NCI-H128 (cell line): Measurements from ENCODE around the gene COL21A1.

Experiments used
- DNase-seq: peaks from one replicate; lab custom pipeline; 2025; ENCODE audit not compliant: unreplicated experiment; lab: John Stamatoyannopoulos, UW

Gene COL21A1

DNA sequence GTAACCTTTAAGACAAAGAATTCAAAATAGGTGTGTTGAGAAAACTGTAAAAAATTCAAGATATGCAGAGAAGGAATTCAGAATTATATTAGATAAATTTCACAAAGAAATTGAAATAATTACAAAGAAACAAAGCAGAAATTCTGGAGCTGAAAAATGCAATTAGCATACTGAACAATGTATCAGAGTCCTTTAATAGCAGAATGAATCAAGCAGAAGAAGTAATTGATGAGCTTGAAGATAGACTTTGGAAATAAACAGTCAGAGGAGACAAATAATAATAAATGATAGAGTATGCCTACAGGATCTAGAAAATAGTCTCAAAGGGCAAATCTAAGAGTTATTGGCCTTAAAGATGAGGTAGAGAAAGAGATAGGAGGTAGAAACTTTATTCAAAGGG lies 131.7 kb downstream of the COL21A1 start:
- no peak for DNase-seq

DNA sequence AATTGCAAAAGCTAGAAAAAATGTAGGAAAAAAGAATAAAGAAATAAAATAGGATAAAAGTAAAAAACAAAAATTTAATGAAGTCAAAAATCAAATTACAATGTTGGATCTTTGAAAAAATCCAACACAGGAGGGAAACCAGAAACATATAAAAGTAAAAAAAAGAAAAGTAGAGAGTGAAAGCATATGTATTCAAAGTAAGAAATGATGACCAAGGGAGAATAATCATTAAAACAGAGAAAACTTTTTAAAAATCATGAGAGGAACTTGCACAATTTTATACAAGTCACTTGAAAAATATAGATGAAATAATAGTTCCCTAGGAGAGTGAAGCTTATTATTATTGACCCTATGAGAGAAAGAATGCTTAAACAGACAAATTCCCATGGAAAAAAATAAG lies 138.2 kb downstream of the COL21A1 start:
- no peak for DNase-seq

DNA sequence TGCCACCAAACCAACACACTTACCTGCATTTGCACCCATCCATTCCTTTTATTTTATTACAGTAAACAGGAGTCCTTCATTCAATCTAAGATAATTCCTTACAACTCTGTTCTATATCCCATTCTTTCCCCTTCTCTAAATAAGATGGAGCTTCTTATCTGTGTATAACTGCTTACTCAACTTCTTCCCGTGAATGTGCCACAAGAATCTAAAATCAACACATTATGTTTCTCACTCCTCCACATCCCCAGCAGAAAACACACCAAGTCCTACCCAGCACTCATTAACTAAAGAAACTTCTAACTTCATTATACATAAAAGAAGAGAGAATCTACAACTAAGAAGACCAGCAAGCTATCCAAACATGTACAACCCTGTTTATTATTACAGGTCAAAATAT lies 141.1 kb downstream of the COL21A1 start:
- DNase-seq = no peak

DNA sequence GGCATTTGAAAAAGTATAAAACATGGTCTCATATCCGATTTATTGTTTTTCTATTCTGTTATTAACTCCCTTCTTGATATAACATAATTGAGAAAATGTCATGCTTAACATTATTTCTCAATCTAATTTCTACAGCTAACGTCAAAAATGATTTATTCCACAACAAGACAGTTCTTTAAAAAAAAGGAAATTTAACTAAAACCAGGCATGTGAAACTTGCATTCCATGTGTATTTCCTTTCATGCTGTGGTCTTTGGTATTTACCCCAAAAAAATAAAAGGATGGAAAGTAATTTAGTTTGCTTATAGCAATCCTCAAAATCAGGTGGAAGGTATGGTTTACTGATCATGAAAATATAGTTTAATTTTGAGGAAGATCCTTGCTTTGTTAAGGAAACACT lies 142.8 kb downstream of the COL21A1 start:
- DNase-seq = no peak

DNA sequence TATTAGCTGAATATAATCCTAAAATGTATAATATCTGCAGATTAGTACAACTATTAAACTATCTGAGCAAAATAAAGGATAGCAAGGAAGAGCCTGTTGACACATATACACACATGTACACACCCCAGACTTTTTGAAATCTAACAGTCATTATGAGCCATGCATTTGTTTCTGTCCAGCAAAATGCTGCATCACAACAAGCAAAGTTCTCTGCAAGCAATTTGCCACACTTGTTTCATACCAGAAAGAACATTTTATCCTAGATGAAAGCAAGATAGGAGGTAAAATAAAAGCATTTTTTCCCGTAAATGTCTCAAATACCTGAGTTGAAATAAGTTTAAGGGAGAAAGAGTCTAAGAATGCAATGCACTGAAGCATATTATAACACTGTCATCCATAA lies 145.2 kb downstream of the COL21A1 start:
- no peak for DNase-seq

DNA sequence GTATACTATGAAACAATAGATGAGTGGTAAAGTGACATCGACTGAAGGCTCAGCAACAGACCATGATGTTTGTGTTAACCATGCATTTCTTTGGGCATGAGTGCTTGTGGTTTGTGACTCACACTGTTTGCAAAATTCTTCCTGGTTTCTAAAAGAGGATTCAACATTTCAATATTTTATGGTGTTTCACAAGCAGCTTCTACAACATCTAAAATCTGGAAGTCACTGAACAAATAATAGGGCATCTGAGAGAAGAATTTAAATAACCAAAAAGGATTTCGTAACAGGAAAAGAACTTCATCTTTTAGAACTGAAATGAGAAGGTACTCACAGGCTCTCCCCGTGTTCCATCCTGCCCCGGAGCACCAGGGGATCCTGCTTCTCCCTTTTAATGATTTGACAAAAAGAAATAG lies 146.2 kb downstream of the COL21A1 start:
- DNase-seq = no peak

DNA sequence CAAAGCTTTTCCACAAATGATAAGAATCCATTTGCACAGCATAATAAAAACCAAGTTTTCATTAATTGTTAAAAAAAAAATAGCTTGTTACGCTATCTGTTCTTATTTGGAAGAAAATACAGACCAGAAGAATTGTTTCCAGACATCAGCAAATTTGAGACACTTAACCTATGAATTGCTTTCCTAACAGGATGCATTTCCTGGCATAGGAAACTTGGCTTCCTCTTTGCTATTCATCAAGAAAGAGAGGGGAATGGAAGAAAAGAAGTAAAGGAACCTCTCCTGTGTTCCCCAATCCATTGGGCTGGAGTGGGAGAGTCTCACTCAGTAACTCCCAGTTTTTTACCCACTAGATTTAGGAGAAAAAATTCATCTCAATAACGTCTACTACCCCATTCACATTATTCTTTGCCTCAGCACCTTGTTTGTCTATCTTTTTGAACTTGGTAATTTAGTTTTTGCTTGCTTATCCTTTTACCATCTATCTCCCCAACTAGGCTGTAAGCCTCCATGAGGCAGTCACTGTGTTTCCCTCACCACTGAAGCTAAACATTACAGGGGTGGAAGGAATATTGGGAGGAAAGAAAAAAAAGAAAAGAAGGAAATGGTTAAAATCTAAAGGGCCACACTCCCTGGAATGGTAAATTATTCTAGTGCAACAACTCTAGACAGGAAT lies 150.3 kb downstream of the COL21A1 start:
- DNase-seq = no peak

DNA sequence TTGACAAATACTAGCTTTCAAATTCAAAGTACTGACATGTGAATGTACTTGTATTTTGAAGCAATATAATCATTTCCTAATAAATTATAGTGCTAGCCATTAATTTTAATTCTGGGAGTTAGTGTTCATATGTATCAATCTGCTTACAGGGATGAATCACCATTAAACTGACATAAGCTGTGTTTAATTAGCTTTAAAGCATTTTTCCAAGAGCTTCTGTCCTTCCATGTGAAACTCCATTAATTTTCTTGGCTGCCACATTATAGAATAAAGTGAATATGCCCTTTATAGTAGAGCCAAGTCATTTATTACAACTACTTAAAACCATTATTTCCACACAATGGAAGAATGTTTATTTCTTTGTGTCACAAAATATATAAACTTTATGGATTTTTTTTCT lies 150.8 kb downstream of the COL21A1 start:
- no peak for DNase-seq

DNA sequence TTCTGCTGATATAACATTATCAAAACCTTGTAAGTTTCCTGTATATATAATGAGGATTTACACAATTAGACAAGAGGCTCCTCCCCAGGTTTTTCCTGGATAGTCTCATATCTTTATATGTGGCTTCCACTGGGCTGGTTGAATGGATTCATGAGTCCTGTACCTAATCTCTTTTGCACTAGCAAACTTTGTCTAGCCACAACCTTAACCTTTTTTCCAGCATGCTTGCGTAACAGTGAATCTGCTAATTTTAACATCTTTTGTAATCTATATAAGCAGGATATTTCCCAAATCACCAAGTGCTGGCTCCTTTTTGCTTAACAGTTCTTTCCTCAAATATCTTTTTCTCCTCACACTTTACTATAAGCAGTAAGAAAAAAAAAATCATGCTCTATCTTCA lies 153.6 kb downstream of the COL21A1 start:
- DNase-seq = no peak

DNA sequence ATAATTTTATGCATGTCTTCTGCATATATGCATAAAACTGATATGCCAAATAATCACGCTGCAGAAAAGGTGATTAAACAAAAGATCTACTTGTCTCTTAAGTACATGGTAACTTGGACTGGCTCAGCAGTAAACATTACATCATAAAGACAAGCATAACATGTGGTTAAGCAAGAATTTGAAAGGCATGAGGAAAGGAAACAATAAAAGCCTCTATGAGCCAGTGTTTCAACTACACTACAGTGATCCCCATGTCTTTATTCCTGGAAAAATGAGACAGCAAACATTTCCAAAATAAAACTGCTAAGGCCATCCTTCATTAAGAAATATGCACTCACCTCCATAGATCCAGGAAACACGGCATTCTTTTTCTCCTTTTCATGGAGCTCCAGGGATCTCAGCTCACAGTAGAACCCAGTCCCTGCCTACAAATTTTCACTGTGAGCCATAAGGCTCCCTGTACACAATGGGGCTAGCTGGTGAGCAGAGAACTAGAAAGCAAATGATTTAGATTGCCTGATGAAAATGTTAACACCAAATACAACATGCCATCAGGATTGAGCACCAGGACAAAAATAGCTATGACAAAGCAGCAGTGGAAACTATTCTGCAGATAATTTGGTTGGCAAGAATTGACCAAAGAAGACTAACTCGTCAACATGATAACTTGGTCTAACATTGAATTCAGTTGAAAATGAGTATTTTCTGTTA lies 156.1 kb downstream of the COL21A1 start:
- no peak for DNase-seq

DNA sequence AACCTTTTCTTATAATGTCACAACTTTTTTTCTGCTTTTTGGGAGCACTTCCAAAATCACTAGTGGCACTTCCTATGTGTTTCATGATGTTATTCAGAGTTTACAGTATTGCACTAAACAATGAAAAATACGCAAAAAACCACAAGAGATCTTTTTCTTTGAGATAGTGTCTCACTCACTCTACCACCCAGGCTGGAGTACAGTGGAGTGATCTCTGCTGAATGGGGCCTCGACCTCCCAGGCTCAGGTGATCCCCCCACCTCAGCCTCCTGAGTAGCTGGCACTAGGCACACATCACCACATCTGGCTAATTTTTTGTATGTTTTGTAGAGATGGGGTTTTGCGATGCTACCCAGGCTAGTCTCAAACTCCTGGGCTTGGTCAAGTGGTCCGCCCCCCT lies 158.7 kb downstream of the COL21A1 start:
- DNase-seq = no peak

DNA sequence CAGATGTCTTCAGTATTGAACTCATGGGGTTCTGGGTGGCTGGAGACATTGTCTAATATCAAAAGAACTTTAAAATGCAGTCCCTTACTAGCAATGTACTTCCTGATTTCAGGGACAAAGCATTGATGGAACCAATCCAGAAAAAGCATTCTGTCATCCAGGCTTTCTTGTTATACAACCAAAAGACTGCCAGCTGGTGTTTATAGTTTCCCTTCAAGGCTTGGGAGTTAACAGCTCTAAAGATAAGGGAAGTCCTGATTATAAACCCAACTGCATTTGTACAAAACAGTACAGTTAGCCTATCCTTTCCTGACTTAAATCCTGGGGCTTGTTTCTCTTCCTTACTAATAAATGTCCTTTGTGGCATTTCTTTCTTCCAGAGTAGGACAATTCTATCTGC lies 160.0 kb downstream of the COL21A1 start:
- no peak for DNase-seq

DNA sequence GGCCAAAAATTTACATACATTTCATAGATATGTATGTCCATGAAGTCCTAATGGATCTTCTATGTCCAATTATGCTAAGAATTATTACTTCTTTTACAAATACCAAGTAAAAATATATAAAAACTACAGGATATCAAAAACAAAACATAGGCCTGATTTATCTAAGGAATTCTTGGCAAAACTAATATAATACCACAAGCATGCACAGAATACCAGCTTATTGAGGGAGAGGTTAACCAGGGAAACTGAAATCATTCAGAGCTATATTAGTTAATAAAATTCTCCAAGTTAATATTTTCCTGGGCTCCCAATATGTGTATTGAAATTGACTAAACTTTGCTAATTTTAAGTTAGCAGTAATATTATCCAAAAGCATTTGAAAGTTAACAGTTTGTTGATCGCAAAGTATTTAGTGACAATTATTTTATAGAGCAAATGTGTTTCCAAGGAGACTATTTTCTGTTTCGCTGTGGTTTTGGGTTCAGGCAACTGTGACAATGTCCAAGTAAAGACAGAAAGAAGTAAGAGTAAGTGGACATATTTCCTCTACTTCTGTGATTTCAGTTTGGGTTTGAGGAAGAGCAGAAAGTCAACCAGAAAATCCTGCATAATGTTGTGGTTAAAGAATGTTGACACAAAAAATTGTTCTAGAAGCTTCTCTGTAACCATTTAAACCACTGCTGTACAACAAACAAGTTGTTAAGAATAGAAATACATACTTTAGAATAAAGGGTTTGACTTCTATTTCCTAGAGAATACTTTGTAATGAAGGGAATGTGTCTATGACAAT lies 167.4 kb downstream of the COL21A1 start:
- no peak for DNase-seq

DNA sequence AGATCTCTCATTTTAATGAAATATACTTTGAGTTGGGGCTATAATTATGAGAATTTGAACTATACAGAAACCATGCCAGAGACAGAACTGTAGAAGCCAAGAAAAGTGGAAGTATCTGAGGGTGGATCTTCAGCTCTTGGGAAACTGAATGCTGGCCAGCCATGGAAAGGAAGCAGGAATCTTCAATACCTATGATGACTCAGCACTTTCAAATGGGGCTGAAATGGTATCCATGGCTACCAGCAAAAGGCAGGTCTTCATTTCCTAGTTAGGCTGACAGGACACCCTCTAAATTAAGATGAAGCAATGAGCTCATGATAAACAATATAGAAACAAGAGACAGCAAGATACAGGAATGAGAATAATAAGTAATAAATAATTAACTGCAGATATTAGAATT lies 171.3 kb downstream of the COL21A1 start:
- no peak for DNase-seq

DNA sequence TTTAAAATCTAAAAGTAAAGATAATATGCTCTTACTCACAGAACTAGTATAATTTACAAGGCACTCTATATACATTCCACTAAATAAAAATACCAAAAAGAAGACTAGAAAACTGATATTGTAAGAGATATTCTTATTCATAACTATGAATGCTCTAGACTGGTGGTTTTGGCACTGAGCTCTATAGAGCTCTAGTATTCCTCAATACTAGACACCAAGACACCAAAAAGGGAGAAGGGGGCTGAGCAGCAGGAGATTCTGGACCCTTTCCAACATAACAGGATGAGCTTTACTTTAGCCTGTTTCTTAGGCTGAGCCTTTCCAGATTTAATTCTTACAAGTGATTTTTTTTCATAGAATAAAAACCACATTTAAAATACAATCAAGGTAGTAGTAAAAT lies 173.6 kb downstream of the COL21A1 start:
- no peak for DNase-seq

DNA sequence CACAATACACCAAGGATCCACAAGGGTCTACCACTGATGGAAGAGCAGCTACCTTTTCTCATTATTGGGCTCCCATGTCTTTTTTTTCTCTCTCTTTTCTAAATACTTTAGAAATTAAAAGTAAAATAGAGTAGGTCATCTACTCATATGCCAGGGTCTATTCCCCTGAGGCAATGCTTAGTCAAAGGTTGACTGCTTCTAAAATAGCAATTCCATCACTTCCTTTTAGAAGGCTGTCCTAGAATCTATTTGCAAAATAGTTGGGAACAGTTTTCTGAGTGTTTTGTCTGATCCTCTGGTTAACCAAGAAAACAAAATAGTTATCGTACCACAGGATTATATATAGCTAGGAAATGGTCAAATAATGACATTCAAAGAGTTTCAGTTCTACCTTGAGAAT lies 174.1 kb downstream of the COL21A1 start:
- DNase-seq = no peak

DNA sequence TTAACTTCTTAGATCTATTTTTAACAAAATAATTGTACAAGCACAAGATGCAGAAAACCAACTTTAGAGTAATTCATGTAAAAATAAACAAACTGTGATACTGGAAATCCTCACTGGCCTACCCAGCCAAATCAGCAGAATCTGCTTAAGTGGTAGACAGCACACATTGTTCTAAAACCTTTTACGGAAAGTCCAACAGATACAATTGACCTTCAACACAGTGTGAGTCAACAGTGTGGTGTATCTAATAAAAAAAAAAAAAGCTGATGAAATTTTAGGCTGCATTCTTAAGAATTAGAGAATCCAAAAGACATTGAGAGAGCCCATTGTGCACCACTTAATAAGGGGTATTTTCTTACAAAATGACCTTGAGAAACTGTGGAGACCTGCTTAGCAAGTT lies 174.5 kb downstream of the COL21A1 start:
- DNase-seq = no peak

DNA sequence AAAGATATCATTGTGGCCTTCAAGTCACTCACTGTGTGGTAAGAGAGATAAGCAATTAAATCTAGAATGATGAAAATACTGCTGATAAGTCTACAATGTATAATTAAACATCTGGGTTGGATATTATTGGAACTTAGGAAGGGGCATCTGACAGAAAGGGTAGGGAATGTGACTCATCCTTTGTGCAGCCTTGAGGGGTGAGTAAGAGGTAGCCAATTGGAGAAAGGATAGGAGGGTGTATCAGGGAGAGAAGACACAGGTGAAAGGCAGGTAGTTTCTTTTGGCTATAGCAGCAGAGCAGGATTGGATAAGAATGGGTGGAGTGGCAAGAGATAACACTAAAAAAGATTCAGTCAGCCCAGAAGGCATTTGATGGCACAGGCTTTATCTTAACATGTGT lies 182.0 kb downstream of the COL21A1 start:
- no peak for DNase-seq

DNA sequence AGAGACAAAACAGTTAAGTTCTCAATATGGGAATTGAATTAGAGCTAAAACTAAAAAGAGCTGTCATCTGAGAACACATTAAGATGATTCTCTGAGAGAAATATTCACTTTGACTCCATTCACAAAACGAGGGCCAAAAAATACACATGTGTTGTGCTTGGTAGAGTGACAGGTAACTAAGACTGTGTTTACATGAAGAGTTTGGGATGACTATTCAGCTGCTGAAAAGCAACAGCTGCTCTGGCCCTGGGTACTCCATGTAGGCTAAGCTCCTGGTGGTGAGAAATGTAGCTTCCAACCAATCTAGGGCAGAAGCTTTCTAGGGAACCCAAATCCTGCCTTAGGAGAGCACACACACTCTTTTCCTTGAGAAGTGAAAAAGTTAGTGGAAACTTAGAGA lies 184.5 kb downstream of the COL21A1 start:
- DNase-seq = no peak

DNA sequence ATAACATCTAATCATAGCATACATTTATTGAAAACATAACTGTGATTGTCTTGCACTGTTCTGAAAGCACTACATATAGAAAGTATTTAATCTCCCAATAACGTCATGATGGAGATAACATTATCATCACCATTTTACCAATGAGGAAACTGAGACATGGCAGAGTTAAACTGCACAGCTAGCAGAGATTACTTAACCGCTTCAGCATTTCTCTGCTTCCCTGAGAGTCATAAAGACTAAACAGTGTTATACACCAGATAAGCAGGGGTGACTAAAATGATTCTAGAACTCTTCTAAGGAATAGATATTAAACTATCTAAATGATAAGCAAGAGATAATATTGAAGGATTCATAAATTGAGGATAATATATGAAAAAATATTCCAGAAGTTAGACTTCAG lies 188.7 kb downstream of the COL21A1 start:
- DNase-seq = no peak

DNA sequence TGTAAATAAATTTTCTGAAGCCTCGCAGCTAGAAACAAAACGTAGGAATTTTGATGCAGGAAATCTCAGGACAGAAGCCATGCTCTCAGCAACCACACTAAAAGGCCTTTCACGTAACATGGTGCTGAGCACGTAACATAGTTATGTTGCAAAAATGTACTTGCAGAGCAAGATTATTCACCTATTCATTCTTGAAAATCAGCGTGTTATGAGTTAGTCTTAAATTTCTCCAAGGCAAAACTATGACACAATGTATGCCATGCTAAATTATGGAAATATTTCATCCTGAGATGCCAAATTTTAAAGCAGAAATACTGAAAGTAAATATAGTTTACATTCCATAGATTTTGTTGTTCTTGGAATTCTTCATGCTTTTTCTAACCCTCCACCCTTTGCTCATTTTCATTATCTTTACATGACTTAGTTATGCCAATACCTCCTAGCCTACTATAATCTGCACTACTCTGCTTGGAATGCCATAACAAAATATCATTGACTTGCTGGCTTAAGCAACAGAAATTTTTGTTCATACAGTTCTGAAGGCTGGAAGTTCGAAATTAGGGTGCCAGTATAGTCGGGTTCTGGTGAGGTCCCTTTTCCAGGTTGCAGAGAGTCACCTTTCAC lies 192.2 kb downstream of the COL21A1 start:
- DNase-seq = no peak

DNA sequence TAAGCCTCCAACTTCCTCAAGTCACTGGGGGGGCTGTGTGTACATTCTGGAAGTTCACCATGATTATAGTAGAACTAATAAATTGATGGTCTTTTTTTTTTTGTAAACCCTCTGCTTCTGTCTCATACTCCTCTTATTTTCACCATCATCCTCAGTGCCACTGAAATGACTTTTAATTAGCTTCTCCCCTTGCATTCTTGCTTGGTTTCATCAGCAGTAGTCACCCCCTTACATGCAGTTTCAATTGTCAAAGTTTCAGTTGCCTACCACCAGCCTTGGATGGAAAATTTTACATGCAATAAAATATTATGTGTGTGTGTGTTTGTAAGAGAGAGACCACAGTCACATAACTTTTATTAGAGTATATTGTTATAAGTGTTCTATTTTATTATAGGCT lies 196.2 kb downstream of the COL21A1 start:
- DNase-seq = no peak
